GM10248 (cell line): ENCODE results near the gene ZNF681.
A peak's percentile ranks its signal among the peaks of the same experiment; 100 is the strongest.

Experiments used
- CTCF ChIA-PET: fragments of 300-600 bp; sonication (Branson Sonifier 250); formaldehyde crosslinking; extraction: SDS; loops from one replicate; lab custom pipeline; 2021; ENCODE audit warnings: antibody characterized with exemption; lab: Yijun Ruan, JAX
- POLR2A ChIA-PET: fragments of 350-650 bp; sonication (Branson Sonifier 250); formaldehyde crosslinking; extraction: SDS; loops from one replicate; lab custom pipeline; 2020; ENCODE audit warnings: antibody characterized with exemption; lab: Yijun Ruan, JAX
- DNase-seq: peaks from one replicate; pipeline ENCODE4 v3.0.0; 2012; ENCODE audit errors: extremely low spot score
- TF ChIP-seq, protein P1 (sequence below): IDR thresholded peaks from 2 replicates; pipeline ENCODE4 v1.5.1; 2012; ENCODE audit warnings: mild to moderate bottlenecking, low read depth; ENCODE audit errors: extremely low read depth, missing control alignments, control extremely low read depth

The ZNF681 gene

DNA sequence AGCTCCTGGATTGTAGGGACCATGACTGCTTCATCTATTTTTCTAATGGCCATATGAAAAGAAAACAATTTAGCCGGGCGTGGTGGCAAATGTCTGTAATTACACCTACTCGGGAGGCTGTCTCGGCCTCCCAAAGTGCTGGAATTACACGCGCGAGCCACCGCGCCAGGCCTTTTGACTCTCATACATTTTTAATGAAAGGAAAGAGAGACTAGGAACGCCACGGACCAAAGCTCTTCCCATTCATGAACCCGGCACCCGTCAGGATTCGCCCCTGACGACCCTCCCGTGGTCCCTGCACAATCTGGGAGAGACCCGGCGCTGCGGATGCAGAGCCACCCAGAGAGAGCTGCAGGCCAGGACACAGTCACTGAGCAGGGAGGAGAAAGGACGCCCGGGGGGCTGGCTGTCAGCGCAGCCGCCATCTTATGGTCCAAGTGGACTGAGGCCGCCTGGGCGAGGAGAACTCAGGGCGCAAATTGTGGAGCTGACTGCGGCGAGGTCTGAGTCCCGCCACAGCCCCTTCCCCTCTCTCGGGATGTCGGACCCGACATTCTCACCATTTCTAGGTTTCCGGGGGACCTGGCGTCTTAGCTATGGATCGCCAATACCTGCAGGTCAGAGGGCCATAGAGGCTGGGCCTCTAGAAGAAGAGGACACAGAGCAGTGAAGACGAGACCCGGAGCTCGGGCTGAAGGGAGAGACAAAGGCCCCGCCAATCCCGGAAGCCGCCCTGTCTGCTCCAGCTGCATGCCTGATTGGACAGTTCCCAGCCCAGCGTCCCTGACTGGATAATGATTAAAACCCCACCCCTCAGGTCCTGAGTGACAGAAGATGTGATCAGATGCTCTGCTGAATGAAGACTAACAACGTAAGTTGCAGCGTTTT, at the start of gene ZNF681:
ZNF681 (minus strand) TSS at position 705 of the 888 bp plus-strand sequence; CDS start at position 563, 142 bp downstream.
- CTCF ChIA-PET: no interaction called here
- POLR2A ChIA-PET: no interaction called here
- peak; percentile 79 for DNase-seq
- TF ChIP-seq, protein P1, sequence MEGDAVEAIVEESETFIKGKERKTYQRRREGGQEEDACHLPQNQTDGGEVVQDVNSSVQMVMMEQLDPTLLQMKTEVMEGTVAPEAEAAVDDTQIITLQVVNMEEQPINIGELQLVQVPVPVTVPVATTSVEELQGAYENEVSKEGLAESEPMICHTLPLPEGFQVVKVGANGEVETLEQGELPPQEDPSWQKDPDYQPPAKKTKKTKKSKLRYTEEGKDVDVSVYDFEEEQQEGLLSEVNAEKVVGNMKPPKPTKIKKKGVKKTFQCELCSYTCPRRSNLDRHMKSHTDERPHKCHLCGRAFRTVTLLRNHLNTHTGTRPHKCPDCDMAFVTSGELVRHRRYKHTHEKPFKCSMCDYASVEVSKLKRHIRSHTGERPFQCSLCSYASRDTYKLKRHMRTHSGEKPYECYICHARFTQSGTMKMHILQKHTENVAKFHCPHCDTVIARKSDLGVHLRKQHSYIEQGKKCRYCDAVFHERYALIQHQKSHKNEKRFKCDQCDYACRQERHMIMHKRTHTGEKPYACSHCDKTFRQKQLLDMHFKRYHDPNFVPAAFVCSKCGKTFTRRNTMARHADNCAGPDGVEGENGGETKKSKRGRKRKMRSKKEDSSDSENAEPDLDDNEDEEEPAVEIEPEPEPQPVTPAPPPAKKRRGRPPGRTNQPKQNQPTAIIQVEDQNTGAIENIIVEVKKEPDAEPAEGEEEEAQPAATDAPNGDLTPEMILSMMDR: no peak

DNA sequence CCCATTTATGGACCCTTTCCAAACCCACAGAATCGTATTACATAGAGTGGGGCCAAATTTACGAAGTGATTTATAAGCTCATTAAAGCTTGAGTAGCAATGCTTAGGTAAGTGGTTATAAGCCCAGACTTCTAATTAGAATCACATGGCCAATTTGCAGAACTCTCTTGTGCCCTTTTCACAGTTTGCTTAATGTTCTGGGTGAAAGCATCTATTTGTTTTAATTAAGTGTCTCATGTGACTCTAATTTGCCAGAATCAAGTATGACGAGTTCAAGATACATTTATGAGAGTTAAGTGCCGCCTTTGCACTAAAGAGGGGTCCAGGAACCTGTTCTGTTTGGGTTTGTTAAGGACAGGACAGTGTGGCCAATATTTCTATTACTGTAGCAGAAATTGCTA, 46.0 kb upstream of the ZNF681 start:
- no peak for DNase-seq
- ChIA-PET POLR2A (no interaction called here), CTCF (no interaction called here)
- TF ChIP-seq, protein P1: no peak

DNA sequence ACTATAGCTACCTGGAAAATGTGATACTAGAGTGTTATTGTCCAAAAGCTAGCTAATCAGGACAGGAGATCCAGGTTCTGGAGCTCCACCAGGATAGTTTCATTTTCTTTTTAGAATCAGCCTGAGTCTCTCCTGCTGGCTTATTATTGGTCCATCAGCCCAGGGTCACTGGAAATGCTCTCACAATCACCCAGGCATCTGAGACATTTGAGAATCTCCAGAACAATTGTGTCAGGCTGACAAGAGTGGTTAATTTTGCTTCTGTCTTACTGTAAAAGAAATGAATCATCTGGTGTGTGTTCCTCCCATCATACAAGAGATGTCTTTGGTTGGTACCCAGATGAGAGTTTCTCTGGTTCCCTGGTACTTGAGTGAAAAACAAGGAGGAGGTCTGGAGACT, 43.6 kb upstream of the ZNF681 start:
- POLR2A ChIA-PET: no interaction called here
- no peak for DNase-seq
- CTCF ChIA-PET: no interaction called here
- TF ChIP-seq, protein P1: no peak

DNA sequence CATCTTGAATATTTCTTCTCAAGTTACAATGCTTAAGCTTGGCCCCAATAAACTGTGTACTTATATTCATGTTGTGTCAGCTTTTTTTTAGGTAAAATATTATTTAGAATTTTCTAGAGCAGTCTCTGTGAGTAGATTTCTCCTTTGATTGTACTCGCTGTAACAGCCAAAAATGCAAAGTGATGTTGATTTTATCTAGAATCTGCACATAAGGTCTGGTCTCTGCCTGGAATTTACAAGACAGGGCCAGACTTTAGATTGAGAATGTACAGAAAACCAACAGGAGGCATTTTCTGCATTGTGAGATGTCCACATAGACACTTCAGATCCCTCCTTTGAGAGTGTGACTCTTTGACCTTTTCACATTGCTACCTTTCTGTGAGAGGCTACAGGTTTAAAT, 43.1 kb upstream of the ZNF681 start:
- POLR2A ChIA-PET: no interaction called here
- CTCF ChIA-PET: no interaction called here
- no peak for DNase-seq
- TF ChIP-seq, protein P1: no peak

DNA sequence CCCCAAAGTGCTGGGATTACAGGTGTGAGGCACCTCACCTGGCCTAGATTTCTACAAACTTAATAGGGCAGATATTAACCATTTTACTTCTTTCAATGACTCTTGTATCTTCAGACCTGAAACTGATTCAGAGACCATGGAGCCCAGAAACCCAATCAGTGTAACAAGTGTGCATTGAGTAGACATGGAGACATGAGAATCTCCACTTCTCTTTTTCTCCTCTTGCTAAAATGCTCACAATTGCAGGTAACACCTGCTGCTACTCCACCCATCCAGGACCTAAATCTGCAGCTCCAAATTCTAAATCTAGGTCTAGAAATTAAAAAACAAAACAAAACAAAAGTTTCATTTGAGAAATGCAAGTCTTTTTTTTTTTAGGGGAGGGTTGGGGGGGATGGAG, 42.2 kb upstream of the ZNF681 start:
- ChIA-PET CTCF (no interaction called here), POLR2A (no interaction called here)
- DNase-seq: no peak
- TF ChIP-seq, protein P1: no peak

DNA sequence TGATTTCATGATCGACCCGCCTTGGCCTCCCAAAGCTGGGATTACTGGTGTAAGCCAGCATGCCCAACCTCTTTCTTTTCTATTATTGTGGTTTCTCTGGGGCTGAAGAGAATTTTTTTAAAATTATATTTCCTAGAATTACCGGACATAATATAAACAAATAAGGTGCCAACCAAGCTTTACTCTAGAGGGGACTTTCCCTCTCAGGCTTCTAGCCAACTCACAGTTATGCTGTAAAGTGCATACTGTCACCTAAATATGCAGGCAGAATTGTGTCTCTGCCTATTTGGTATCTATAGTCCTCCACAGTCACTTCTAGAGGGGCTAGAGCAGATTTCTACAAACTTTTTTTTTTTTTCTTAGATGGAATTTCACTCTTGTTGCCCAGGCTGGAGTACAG, 41.6 kb upstream of the ZNF681 start:
- DNase-seq: no peak
- TF ChIP-seq, protein P1: no peak
- ChIA-PET POLR2A (no interaction called here), CTCF (no interaction called here)
